CD4-positive, alpha-beta memory T cell (primary cell): ENCODE measurements around the gene SMARCD1. TPM values are rescaled to one million over a fixed set of nuclear protein-coding genes. Genes with fewer than 3 reads are reported as not detected.

ENCODE experiments used
- CTCF ChIA-PET: fragments of 350-600 bp; sonication (Branson Sonifier 250); formaldehyde crosslinking; loops from one replicate; lab custom pipeline; 2021; ENCODE audit warnings: inconsistent platforms; ENCODE audit not compliant: partially characterized antibody; lab: Charles Lee
- POLR2A ChIA-PET: fragments of 350-600 bp; sonication (Branson Sonifier 250); formaldehyde crosslinking; loops from one replicate; lab custom pipeline; 2021; ENCODE audit not compliant: partially characterized antibody; lab: Charles Lee
- DNase-seq, 5 donors: peaks; one replicate each; pipeline versions ENCODE4 v3.0.0 to v3.0.0-alpha.2; 2020 to 2022; ENCODE audit warnings: mixed read lengths in 1 of 5
- H3K27ac ChIP-seq: one replicate; pipeline ENCODE4 v1.7.0; 2013; ENCODE audit warnings: low read depth, low read length
- H3K27me3 ChIP-seq: 2 replicates; pipeline ENCODE4 v1.7.0; 2013; ENCODE audit warnings: mild to moderate bottlenecking, low read length, moderate library complexity; ENCODE audit not compliant: insufficient read depth
- H3K36me3 ChIP-seq: 2 replicates; pipeline ENCODE4 v1.7.0; 2013; ENCODE audit warnings: mild to moderate bottlenecking, low read length, moderate library complexity; ENCODE audit not compliant: insufficient read depth
- H3K4me1 ChIP-seq: 2 replicates; pipeline ENCODE4 v1.7.0; 2013; ENCODE audit warnings: mild to moderate bottlenecking, low read length, moderate library complexity; ENCODE audit not compliant: insufficient read depth
- H3K4me3 ChIP-seq, 2 donors: one replicate each; pipeline ENCODE4 v1.7.0; 2013; ENCODE audit warnings: low read length in 2 of 2, mild to moderate bottlenecking in 1 of 2
- H3K9me3 ChIP-seq, 2 donors: one replicate each; pipeline ENCODE4 v1.7.0; 2013; ENCODE audit warnings: low read length in 2 of 2, control low read depth in 1 of 2; ENCODE audit not compliant: control insufficient read depth in 1 of 2
- H3K27ac Mint-ChIP-seq, 7 donors: one replicate each; pipeline ENCODE4 v1.8.0; 2020 to 2021; ENCODE audit warnings: mixed read lengths in 7 of 7, mild to moderate bottlenecking in 6 of 7, inconsistent platforms in 3 of 7, moderate library complexity in 3 of 7
- H3K27me3 Mint-ChIP-seq, 2 donors: one replicate each; pipeline ENCODE4 v1.8.0; 2020 to 2021; ENCODE audit warnings: mixed read lengths in 2 of 2
- H3K36me3 Mint-ChIP-seq, 2 donors: one replicate each; pipeline ENCODE4 v1.8.0; 2020 to 2021; ENCODE audit warnings: mixed read lengths in 2 of 2, inconsistent platforms in 1 of 2, mild to moderate bottlenecking in 1 of 2
- H3K4me1 Mint-ChIP-seq, 4 donors: one replicate each; pipeline ENCODE4 v1.8.0; 2020 to 2021; ENCODE audit warnings: mixed read lengths in 4 of 4, mild to moderate bottlenecking in 1 of 4
- H3K4me3 Mint-ChIP-seq, 8 donors: one replicate each; pipeline ENCODE4 v1.8.0; 2020 to 2021; ENCODE audit warnings: mixed read lengths in 8 of 8, mild to moderate bottlenecking in 7 of 8, moderate library complexity in 6 of 8, inconsistent platforms in 3 of 8
- H3K9me3 Mint-ChIP-seq, 8 donors: one replicate each; pipeline ENCODE4 v1.8.0; 2020 to 2021; ENCODE audit warnings: mixed read lengths in 8 of 8, mild to moderate bottlenecking in 5 of 8, inconsistent platforms in 3 of 8, moderate library complexity in 1 of 8
- intact Hi-C: fragments of 100-400 bp; cut with micrococcal nuclease; formaldehyde crosslinking; loops from one replicate; pipeline ENCODE4 v1.15.1; 2023
- polyA plus RNA-seq, 2 donors: library from polyadenylated mRNA; unstranded; fragments of 300-500 nt; fragmentation: Illumina TruSeq; gene quantifications; one replicate each; pipeline ENCODE4 v1.2.3, GENCODE V29; 2021
- total RNA-seq, 2 experiments: library from RNA; stranded (reverse); gene quantifications; one replicate each; pipeline ENCODE4 v1.2.3, GENCODE V29; 2021

Gene SMARCD1
- total and polyA plus RNA-seq, 4 experiments from 2014 or later: 13.0 to 64.5 (median 37.0) TPM

- DNase-seq: no peak
- CTCF ChIA-PET: interaction anchor here (0.7 to 16.0 kb wide), 34 partner anchors 10 to 463 kb away, joined by 3 to 316 read pairs (median 6); partner anchors contain the start of genes CERS5, GPD1, LIMA1 and RACGAP1
- peak overlapping the region; percentile 80 to 100 (median 96) for H3K4me3 Mint-ChIP-seq
- POLR2A ChIA-PET: interaction anchor here (0.8 to 6.2 kb wide), 30 partner anchors 7 to 1107 kb away, joined by 3 to 112 read pairs (median 7); partner anchors contain the start of genes ATF1, CERS5, GPD1 and LIMA1
- H3K27me3 ChIP-seq: no peaks in the 10 kb centered on the region
- H3K9me3 ChIP-seq: no peaks in the 10 kb centered on the region
- H3K27ac Mint-ChIP-seq: peak overlapping the region; percentile 93 to 100 (median 98)
- H3K27me3 Mint-ChIP-seq: peaks cover 0 to 1% of the 10 kb centered on the region in 2 donors
- peaks cover 37% of the 10 kb centered on the region for H3K4me1 ChIP-seq
- peak overlapping the region; percentile 24 for H3K27ac ChIP-seq
- intact Hi-C loops: loop anchor here (1.0 to 10.0 kb wide), 7 partner anchors 26 to 1123 kb away; partner anchors contain the start of genes CERS5, DAZAP2, LIMA1 and RACGAP1
- H3K36me3 ChIP-seq: peaks cover 6% of the 10 kb centered on the region
- peak overlapping the region in 1 of 2 donors; percentile 27 for H3K4me3 ChIP-seq
- peaks cover 13 to 44% (median 30%) of the 10 kb centered on the region in 4 donors for H3K4me1 Mint-ChIP-seq
- no peaks in the 10 kb centered on the region for H3K9me3 Mint-ChIP-seq
- H3K36me3 Mint-ChIP-seq: peaks cover 6 to 25% of the 10 kb centered on the region in 2 donors
Measured at GRCh38 chr12:50111395-50111692, 26.2 kb downstream of the SMARCD1 start.

GRCh38 chr12:50111693-50112455 is 26.7 kb downstream of the SMARCD1 start, which contains the start of gene COX14:
Gene COX14 (plus strand): TSS chr12:50112236. CDS start chr12:50120044, 7,808 bp downstream.
- Mint-ChIP-seq H3K36me3 (peaks cover 11 to 30% of the 10 kb centered on the region in 2 donors), H3K4me1 (peaks cover 18 to 50% (median 35%) of the 10 kb centered on the region in 4 donors), H3K4me3 (peak within 1 kb of the TSS; percentile 93 to 100 (median 96)), H3K9me3 (no peaks in the 10 kb centered on the region), H3K27me3 (peaks cover 0 to 1% of the 10 kb centered on the region in 2 donors), H3K27ac (peak within 1 kb of the TSS; percentile 93 to 100 (median 98))
- DNase-seq: peak; percentile 98 to 100 (median 100)
- intact Hi-C loops: loop anchor here (1.0 to 10.0 kb wide), 8 partner anchors 21 to 1123 kb away; partner anchors contain the start of genes CERS5, DAZAP2, LIMA1 and RACGAP1
- H3K36me3 ChIP-seq: peaks cover 11% of the 10 kb centered on the region
- POLR2A ChIA-PET: interaction anchor here (0.6 to 6.2 kb wide), 38 partner anchors 8 to 1107 kb away, joined by 3 to 112 read pairs (median 4); partner anchors contain the start of genes ATF1, CERS5, GPD1 and LIMA1
- peak within 1 kb of the TSS; percentile 98 to 99 for H3K4me3 ChIP-seq
- H3K4me1 ChIP-seq: peaks cover 43% of the 10 kb centered on the region
- no peaks in the 10 kb centered on the region for H3K9me3 ChIP-seq
- CTCF ChIA-PET: interaction anchor here (0.6 to 16.0 kb wide), 37 partner anchors 10 to 1217 kb away, joined by 3 to 316 read pairs (median 5); partner anchors contain the start of genes CERS5, GPD1, LETMD1 and LIMA1
- H3K27ac ChIP-seq: peak within 1 kb of the TSS; percentile 93
- H3K27me3 ChIP-seq: no peaks in the 10 kb centered on the region

- H3K4me3 Mint-ChIP-seq: peak overlapping the region; percentile 93 to 100 (median 96)
- peak overlapping the region; percentile 93 for H3K27ac ChIP-seq
- H3K9me3 ChIP-seq: no peaks in the 10 kb centered on the region
- peak in 1 of 5 donors; percentile 47 for DNase-seq
- peak overlapping the region; percentile 98 to 99 for H3K4me3 ChIP-seq
- peak overlapping the region; percentile 93 to 100 (median 98) for H3K27ac Mint-ChIP-seq
- peaks cover 19 to 56% (median 39%) of the 10 kb centered on the region in 4 donors for H3K4me1 Mint-ChIP-seq
- no peaks in the 10 kb centered on the region for H3K9me3 Mint-ChIP-seq
- ChIA-PET CTCF (interaction anchor here (0.7 to 16.0 kb wide), 23 partner anchors 9 to 935 kb away, joined by 3 to 316 read pairs (median 12); partner anchors contain the start of genes CERS5, GPD1, LETMD1 and RACGAP1), POLR2A (interaction anchor here (0.6 to 6.2 kb wide), 30 partner anchors 9 to 1106 kb away, joined by 3 to 112 read pairs (median 6); partner anchors contain the start of genes ATF1, CERS5, GPD1 and LIMA1)
- H3K4me1 ChIP-seq: peaks cover 49% of the 10 kb centered on the region
- no peaks in the 10 kb centered on the region for H3K27me3 Mint-ChIP-seq
- H3K36me3 ChIP-seq: peaks cover 15% of the 10 kb centered on the region
- peaks cover 15 to 34% of the 10 kb centered on the region in 2 donors for H3K36me3 Mint-ChIP-seq
- intact Hi-C loops: loop anchor here (2.0 to 10.0 kb wide), 3 partner anchors 20 to 1122 kb away; partner anchors contain the start of gene DAZAP2
- H3K27me3 ChIP-seq: no peaks in the 10 kb centered on the region
Measured at GRCh38 chr12:50112456-50113218, 27.5 kb downstream of the SMARCD1 start.

GRCh38 chr12:50117057-50117622 is 32.0 kb downstream of the SMARCD1 start:
- no peak overlapping the region for H3K4me3 ChIP-seq
- H3K4me1 Mint-ChIP-seq: peaks cover 28 to 77% (median 48%) of the 10 kb centered on the region in 4 donors
- H3K27ac ChIP-seq: no peak overlapping the region
- POLR2A ChIA-PET: interaction anchor here (0.8 to 1.4 kb wide), 2 partner anchors 9 to 32 kb away, joined by 3 to 5 read pairs; partner anchors contain the start of gene SMARCD1
- no peak for DNase-seq
- H3K36me3 Mint-ChIP-seq: peaks cover 23 to 60% of the 10 kb centered on the region in 2 donors
- H3K36me3 ChIP-seq: peaks cover 45% of the 10 kb centered on the region
- peak overlapping the region in 5 of 8 donors; percentile 43 to 74 (median 51) for H3K4me3 Mint-ChIP-seq
- H3K27me3 Mint-ChIP-seq: no peaks in the 10 kb centered on the region
- intact Hi-C loops: loop anchor here (10.0 kb wide), 1 partner anchor 1118 kb away; the partner anchor contains the start of gene DAZAP2
- CTCF ChIA-PET: interaction anchor here (0.8 to 16.0 kb wide), 5 partner anchors 15 to 59 kb away, joined by 3 to 316 read pairs (median 3); partner anchors contain the start of gene SMARCD1
- H3K9me3 Mint-ChIP-seq: no peaks in the 10 kb centered on the region
- peak overlapping the region in 4 of 7 donors; percentile 48 to 77 (median 64) for H3K27ac Mint-ChIP-seq
- H3K27me3 ChIP-seq: no peaks in the 10 kb centered on the region
- H3K4me1 ChIP-seq: peaks cover 45% of the 10 kb centered on the region
- no peaks in the 10 kb centered on the region for H3K9me3 ChIP-seq

GRCh38 chr12:50119387-50119786 is 34.2 kb downstream of the SMARCD1 start:
- DNase-seq: no peak
- POLR2A ChIA-PET: interaction anchor here (1.0 kb wide), 1 partner anchor 10 kb away, joined by 3 read pairs; no protein-coding TSS in a partner anchor
- H3K27ac Mint-ChIP-seq: no peak overlapping the region
- Histone ChIP-seq H3K36me3 (peaks cover 62% of the 10 kb centered on the region), H3K4me1 (peaks cover 33% of the 10 kb centered on the region), H3K27me3 (no peaks in the 10 kb centered on the region), H3K9me3 (no peaks in the 10 kb centered on the region), H3K4me3 (no peak overlapping the region), H3K27ac (no peak overlapping the region)
- peaks cover 30 to 60% (median 42%) of the 10 kb centered on the region in 4 donors for H3K4me1 Mint-ChIP-seq
- peaks cover 34 to 69% of the 10 kb centered on the region in 2 donors for H3K36me3 Mint-ChIP-seq
- H3K4me3 Mint-ChIP-seq: no peak overlapping the region
- CTCF ChIA-PET: interaction anchor here (1.4 kb wide), 1 partner anchor 31 kb away, joined by 3 read pairs; no protein-coding TSS in a partner anchor
- intact Hi-C loops: loop anchor here (10.0 kb wide), 1 partner anchor 1115 kb away; the partner anchor contains the start of gene DAZAP2
- H3K27me3 Mint-ChIP-seq: no peaks in the 10 kb centered on the region
- H3K9me3 Mint-ChIP-seq: no peaks in the 10 kb centered on the region

GRCh38 chr12:50120521-50120920 is 35.4 kb downstream of the SMARCD1 start:
- CTCF ChIA-PET: interaction anchor here (1.0 to 3.6 kb wide), 2 partner anchors 9 to 55 kb away, joined by 3 to 24 read pairs; partner anchors contain the start of gene COX14
- Histone ChIP-seq H3K4me1 (peaks cover 28% of the 10 kb centered on the region), H3K4me3 (no peak overlapping the region), H3K27me3 (no peaks in the 10 kb centered on the region), H3K36me3 (peaks cover 62% of the 10 kb centered on the region), H3K9me3 (no peaks in the 10 kb centered on the region), H3K27ac (no peak overlapping the region)
- Mint-ChIP-seq H3K27me3 (no peaks in the 10 kb centered on the region), H3K27ac (peak overlapping the region in 1 of 7 donors; percentile 88), H3K4me1 (peaks cover 32 to 57% (median 44%) of the 10 kb centered on the region in 4 donors), H3K4me3 (no peak overlapping the region), H3K9me3 (no peaks in the 10 kb centered on the region), H3K36me3 (peaks cover 37 to 73% of the 10 kb centered on the region in 2 donors)
- POLR2A ChIA-PET: interaction anchor here (5.0 kb wide), 1 partner anchor 9 kb away, joined by 35 read pairs; the partner anchor contains the start of gene COX14
- intact Hi-C loops: no loop called here
- no peak for DNase-seq
